Amniotic epithelial cell (primary cell): ENCODE measurements around the gene WNT11.

Source experiments
- DNase-seq: peaks from one replicate; pipeline ENCODE4 v3.0.0-alpha.2; 2010; ENCODE audit warnings: low read depth

WNT11 gene

DNA sequence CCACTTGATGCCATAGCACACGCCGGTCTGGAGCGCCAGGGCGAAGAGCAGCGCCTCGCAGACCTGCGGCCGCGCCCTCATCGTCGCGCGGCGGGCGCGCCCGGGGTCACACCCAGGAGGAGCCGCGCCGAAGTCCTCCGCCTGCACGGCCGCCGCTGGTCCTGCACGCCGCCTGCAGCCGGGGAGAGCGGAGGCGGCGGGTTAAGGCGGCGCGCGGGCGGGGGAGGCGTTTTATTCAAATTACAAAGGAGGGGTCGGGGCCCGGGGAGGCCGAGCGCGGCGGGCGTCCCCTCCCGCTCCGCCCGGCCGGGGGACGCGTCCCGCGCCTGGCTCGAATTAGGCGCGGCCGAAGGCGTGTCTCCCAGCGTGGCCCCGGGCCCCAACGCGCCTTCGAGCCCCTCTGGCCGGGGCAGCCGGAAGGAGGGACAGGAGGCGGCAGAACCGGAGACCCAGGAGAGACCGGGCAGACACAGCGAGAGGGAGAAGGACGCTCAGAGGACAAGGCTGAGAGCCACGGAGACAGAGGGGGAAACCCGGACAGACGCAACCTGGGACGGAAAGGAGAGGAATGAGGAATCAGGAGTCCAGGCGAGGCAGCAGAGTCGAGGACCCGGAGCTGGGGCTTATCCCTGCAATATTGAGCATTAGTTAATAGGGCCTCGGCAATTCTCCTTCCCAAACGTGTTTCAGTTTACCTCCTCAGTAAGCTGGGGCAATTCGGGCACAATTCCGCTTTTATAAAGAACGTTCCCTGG lies at the start of gene WNT11:
WNT11 (minus strand) TSS at position 176 of the 755 bp plus-strand sequence; CDS start at position 81, 95 bp downstream.
- DNase-seq, result no peak

- no peak for DNase-seq
Observed at GRCh38 chr11:76253416-76253815, 47.1 kb upstream of the WNT11 start.

DNA sequence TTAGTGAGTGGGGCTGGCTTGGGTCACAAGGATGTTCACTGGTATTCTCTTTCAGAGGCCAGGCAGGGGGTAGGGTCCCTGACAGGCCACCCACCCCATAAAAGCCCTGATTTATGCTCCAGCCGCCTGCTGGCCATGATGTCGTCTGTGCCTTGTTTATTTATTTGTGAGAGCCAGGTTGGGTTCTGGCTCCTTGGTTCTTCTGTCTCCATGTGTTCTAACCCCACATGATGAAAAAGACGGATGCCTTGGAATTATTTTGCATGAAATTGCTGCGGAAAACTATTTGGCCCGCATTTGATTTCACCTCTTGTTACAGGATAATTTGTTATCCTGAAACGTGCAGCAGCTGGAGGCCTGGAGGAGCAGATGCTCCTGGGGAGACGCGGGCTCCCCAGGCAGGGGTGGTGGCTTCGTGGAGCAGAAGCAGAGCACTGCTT lies 46.3 kb upstream of the WNT11 start:
- DNase-seq, result no peak

DNA sequence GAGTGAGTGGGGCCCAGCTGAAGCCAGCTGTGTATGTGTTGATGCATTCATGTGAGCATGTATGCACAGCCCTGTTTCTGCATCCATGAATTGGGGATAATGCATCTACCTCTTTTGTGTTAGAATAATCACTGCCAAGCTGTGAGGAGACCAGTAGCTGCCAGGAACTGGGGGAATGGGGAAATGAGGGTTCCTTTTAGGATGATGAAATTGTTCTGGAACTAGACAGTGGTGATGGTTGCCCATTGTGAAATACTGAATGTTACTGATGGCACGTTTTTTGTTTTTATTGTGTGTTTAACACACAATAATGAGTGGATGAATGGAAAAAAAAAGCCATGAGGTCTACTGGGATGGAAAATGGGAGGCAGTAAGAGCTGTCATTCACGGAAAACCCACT lies 45.3 kb upstream of the WNT11 start:
- DNase-seq, result no peak

DNA sequence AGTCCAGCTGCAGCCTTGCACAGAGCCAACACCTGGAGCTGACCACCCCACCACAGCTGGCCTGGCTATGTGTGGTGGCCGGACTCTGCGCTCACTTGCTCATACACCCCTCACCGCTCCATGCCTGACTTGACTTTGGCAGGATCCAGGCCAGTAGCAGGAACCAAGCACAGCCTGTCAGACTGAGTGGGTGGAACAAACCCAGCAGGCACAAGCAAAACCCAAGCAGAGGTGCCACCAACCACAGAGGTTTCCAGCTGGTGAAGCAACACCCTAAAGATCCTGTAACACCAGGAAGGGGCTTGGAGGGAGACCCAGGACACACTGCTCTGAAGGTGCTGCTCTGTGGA lies 44.9 kb upstream of the WNT11 start:
- DNase-seq, result no peak

DNA sequence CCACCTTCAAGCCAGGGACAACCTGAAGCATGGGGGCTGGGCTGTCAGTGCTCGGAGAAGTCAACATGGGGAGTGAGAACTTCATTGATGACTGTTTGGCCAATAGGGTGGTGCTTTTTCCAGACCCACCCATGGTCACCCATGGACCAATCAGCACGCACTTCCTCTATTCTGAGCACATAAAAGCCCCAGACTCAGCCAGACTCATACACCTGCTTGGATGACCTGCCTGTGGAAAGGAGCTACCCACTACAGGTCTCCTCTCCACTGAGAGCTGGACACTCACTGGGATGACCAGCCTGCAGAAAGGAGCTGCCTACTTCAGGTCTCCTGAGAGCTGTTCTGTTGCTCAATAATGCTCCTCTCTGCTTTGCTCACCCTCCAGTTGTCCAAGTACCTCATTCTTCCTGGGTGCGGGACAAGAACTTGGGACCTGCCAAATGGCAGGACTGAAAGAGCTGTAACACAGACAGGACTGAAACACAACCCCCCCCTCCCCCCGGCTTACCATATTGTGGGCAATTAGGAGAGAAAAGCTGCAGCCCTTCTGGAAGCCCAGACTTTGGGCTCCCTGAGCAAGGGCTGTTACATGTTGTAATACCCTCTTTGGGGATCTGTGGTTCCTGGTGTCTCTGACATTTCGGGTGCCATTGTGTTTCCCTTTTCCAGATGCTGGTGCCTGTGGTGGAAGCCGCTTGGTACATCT lies 44.4 kb upstream of the WNT11 start:
- no peak for DNase-seq

GRCh38 chr11:76249195-76249741 lies 43.0 kb upstream of the WNT11 start:
- no peak for DNase-seq

GRCh38 chr11:76248210-76248609 lies 41.9 kb upstream of the WNT11 start:
- no peak for DNase-seq

DNA sequence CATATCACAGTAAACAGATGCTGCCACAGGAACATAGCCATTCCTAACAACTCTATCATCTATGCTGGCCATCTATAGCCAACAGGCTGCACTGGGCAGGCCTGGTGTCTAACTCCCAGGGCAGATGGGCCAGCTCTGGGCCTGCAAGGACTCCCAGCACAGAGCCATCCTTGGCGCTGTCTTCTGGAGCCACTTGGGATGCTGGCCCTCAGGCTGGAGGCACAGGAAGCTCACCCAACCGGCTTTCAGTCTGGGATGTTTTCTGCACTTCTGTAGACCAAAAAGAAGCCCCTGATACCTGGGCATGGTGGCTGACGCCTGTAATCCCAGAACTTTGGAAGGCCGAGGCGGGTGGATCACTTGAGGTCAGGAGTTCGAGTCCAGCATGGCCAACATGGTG lies 40.8 kb upstream of the WNT11 start:
- DNase-seq, result no peak

DNA sequence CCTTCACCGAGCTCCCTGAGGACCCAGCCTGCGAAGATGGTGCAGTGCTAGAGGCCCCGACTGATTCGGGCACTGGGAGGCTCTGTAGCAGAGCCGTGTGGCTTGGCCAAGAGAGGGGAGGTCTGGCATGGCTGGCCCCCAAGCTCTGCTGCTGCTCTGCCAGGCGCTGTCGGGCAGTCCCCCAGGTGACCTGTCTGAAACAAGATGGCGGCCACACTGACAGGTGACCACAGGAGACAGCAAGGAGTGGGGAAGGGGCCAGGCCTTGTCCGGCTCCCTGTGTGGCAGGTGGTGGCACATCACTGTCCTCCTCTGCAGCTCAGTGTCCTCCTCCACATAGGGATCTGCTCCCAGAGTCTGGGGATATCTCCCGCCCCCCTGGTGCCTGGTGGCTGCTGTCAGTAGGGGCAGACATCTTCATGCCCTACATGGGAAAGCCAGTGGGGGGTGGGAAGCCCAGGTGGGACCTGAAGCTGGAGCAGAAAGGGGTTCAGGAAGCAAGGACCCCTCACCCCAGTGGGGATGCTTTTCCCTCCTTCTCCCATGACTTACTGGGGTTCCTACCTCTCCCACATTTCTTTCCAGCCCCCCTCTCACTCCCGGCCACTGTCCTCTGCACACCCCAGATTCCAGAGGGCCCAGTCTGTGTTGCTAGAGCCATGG lies 40.1 kb upstream of the WNT11 start:
- DNase-seq, result no peak

DNA sequence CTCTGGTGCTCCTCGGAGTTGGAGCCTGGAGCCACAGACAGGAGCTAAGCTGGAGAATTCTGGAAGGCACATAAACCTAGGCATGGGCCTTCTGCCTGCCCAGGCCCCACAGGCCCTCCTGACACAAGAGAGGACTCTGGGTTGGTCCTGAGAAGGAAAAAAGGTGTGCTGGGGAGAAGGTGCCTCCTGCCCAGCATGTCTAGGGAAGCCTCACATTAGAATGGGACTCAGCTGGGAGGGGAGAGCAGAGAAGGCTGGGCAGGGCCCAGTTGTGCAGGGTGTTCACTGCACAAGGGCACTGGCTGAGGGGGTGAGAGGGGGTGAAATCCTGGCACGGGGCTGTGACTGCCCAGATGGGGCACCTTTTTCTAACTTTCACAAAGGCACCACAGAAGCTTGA lies 39.4 kb upstream of the WNT11 start:
- no peak for DNase-seq

DNA sequence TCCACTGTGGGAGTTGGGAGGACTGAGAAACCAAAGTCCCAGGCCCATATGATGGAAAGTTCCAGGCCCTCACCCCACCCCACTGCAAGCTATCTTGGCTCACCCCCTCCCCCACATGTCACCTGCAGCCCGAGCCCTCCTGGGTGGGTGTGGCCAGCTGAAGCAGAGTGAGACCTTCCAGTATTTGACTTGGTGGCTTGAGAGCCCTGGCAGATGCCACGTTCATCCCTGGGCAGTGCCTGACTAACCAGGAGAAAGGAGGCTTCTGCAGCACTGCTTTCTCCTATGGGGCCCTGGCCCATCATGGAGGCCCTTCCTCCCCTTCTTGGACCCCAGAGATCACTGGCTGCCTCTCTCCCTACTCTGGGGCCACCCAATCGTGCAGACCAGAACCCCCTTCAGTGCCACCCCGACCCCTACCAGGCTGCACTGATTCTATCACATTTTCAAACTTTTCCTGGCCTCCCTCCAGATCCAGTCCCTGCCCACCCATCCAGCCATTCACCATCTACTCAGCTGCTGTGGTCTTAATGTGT lies 38.1 kb upstream of the WNT11 start:
- no peak for DNase-seq

DNA sequence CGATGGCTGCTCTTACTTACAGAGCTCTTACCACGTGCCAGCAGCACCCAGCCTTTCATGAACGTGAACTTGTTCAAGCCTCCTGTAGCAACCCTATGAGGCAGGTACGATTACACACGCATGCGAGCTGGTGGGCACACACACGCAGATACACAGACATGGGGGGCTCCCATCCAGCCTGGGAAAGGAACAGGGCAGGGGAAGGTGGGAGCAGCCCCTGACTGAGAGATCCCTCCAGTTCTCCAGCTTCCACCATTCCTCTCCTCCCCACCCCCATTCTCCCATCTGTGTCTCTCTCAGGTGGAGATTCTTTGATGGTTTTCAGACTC lies 37.6 kb upstream of the WNT11 start:
- DNase-seq, result no peak

DNA sequence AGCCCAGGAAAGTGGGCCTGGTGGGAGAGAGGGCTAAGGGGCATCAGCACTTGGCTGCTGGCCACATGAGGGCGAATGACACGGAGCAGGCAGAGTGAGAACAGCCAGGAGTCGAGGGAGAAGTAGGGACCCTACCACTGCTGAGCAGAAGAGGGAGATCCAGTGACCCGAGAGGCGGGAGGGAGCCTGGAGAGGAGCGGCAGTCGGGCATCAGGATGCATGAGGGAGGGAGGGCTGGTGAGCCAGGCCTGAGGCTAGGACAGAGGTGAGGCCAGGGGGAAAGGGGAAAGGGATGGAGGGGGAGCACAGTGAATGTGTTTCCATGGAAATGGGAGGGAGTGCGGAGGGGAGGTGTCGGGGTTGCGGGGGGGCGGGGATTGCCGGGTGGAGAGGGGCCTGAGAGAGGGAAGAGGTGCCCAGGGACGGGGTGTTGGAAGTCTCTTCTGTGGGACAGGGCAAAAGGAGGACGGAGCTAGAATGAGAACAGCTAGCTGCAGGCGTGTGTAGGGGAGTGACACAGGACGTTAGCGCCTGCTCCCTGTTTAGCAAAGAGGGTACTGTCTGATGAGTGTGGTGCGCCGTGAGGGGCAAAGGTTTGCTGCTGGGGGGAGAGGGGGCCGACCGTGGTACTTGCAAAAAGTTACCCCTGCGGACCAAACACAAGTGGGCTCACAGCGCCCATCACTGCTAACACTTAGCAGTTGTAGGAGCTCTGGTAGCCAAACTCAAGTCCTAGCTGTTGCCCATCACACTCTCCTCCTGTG lies 37.1 kb upstream of the WNT11 start:
- DNase-seq, result no peak

DNA sequence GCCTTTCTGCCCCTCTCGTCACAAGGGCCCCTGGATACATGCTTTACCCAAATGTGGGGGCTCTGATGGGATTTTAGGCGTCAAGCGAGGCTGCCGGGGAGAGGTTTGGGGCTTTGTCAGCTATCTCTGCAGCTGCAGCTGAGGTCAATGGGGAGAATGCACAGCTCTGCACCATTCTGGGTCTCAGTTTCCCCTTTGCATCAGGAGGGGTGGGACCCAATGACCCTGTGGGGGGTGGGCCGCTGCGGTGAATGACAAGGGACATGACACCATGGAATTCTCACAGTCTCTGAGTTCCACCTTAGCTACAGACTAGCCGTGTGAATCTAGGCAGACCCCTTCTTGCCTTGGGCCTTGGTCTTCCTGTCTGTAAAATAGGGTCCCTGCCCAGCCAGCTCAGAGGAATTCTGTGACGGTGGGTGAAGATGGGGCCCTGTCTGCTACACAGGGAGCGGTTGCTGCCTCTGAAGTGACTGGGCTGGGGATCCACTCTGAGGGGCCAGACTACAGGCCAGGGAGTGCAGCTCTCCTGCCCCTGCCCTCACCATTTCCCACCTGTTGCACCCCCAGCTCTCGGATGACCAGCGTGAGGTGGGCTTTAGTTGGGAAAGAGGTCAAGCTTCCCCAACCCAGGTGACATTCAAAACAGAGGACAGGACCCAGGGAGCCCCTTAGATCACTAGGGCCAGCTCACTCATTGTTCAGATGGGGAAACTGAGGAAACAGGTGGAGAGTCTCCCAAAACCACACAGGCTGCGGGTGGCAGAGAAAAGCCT lies 35.9 kb upstream of the WNT11 start:
- DNase-seq, result no peak

GRCh38 chr11:76241243-76242000 lies 35.1 kb upstream of the WNT11 start:
- no peak for DNase-seq

- no peak for DNase-seq
Observed at GRCh38 chr11:76240666-76241065, 34.4 kb upstream of the WNT11 start.

- no peak for DNase-seq
Observed at GRCh38 chr11:76240161-76240540, 33.8 kb upstream of the WNT11 start.

GRCh38 chr11:76239483-76240160 lies 33.3 kb upstream of the WNT11 start:
- DNase-seq, result no peak

GRCh38 chr11:76238551-76238950 lies 32.2 kb upstream of the WNT11 start:
- DNase-seq, result no peak
